Fibroblast of skin of back (primary cell): ENCODE data around the gene PHACTR3.
A peak's percentile ranks its signal among the peaks of the same experiment; 100 is the strongest.

Experiments
- DNase-seq: peaks from one replicate; pipeline ENCODE4 v3.0.0-alpha.2; 2013

PHACTR3 gene

GRCh38 chr20:59820204-59821041 lies 216.1 kb downstream of the PHACTR3 start:
- no peak for DNase-seq

- no peak for DNase-seq
Observed at GRCh38 chr20:59821201-59821600, 216.9 kb downstream of the PHACTR3 start.

DNA sequence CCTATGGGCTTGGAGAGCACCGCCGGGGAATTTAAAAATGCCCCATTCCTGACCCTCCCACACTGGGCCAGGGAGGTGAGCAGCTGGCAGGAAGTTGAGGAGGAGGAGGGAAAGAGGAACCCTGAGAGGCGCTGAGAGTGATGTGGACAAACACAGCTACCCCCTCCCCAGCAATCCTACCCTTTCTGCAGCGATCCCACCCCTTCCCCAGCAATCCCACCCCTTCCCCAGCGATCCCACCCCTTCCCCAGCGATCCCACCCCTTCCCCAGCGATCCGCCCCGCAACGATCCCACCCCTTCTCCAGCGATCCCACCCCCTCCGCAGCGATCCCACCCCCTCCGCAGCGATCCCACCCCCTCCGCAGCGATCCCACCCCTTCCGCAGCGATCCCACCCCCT lies 217.4 kb downstream of the PHACTR3 start:
- no peak for DNase-seq

DNA sequence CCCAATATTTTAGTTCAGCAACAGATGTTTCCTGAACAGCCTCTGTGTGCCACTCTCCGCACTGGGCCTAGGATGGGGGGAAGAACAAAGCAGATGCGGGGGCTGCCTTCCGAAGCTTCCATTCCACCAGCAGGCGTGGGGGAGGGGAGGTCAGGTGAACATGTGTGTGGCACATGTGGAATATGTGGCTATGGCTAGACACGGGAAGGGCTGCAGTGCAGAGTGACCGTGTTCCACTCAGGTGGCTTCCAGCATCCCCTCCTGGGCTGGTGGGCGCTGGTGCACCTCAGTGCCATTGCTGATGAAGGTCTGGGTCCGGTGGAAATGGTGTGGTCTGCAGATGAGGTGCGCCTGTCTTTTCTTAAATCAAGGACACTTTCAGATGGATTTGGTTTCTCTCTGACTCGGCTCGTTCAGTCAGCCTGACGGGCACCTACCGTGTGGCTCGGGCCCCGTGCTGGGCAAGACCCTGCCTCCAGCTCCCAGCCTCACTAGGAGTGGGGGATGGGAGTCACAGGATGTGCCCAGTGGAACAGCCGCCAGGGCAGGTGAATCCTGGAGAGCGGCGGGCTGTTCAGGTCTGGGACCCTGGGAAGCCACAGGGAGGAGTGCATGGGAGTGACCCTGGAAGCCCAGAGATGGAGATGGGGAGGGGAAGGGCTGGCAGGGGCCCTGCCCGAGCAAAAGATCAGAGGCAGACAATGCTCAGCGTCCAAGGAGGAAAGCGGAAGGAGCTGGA lies 218.1 kb downstream of the PHACTR3 start:
- no peak for DNase-seq

- no peak for DNase-seq
Observed at GRCh38 chr20:59823030-59823423, 218.7 kb downstream of the PHACTR3 start.

GRCh38 chr20:59823491-59824259 lies 219.3 kb downstream of the PHACTR3 start:
- no peak for DNase-seq

DNA sequence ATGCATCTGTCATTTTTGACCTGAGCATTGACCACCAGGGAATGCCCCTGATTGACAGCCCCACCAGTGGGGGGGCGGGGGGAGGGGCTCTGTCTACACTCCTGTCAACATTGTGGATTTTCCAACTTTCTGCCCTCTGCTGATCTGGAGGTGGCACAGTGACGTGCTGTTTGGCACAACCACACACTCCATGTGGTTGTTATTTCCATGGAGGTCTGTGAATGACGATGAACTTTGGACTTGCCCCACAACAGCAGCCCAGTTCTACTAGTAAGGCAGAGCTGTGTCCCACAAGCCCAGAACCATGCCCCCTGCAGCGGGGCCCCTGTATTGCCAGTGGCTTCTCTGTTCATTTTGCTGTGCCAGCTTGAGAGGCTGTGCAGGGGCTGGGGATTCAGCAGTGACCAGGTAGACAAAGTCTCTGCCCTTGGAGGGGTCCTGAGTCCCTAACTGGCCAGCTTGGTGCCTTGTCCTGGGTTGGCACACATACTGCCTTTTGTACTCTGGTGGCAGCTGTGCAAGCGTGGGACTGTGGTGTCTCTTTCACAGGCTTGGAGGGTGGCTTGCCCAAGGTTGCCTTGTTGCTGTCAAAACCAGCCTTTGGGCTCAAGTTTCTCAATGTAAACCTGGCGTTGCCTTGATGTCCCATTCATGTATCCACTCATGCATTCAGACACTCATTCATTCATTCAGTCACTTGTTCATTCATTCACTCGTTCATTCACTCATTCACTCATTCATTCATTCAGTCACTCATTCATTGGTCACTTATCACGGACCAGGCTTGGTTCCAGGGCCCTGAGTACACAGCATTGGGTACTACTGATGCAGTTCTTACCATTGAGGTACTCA lies 220.6 kb downstream of the PHACTR3 start:
- no peak for DNase-seq

DNA sequence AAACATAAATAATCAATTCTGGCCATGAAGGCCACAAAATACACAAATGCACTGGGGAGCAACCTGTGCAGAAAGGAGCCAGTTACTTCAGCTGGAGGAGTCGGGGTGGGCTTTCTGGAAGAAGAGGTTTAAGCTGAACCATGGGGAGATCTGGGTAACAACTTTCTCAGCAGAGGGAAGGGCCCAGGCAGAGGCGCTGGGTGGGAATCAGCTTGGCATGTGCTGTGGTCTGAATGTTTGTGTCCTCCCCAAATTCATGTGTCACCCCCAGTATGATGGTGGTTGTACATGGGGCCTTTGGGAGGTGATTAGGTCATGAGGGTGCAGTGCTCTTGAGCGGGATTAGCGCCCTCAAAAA lies 221.2 kb downstream of the PHACTR3 start:
- DNase-seq, result no peak

- DNase-seq, result no peak
Observed at GRCh38 chr20:59825944-59826759, 221.8 kb downstream of the PHACTR3 start.

GRCh38 chr20:59827138-59828056 lies 223.1 kb downstream of the PHACTR3 start:
- DNase-seq, result no peak

DNA sequence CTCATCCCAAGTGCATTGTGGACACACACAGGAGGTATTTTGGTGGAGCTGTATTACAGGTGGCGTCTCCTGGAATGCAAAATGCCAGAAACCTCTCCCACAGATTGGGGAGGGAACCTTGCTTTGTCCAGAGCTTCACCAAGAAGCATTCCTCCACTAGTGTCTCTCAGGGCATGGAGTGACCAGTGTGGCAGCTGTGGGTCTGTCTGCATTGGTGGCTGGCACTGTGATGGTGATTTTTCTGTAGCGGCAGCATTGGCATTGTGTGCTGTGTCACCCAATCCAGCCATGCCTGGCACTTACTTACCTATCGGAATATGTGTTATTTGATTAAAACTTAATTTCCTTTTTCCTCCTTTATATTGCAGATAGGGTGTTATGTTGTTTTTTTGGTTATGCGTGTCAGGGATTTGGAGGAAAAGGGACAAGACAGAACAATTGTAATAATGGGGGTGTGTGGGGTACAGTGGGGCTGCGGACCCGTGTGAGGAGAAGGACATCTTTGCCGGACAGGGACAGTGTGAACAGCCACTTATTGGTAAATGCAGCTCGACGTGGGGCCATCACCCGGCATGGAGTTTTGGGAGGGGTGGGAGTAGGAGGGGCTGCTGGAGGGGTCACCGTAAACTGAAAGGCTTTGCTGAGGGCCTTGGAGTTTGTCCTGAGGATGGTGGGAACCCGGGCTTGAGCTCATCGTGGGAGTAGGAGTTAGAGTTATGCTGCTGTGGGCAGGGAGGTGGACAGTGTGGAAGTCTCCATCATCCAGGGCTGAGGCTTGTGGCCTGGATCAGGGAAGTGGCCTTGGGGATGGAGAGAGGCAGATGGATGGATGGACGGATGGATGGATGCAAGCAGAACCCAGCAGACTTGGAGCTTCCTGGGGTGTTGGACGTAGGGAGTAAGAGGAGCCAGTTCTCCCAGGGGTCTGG lies 224.0 kb downstream of the PHACTR3 start:
- DNase-seq, result no peak

- DNase-seq, result peak; percentile 26
Observed at GRCh38 chr20:59829054-59829785, 224.9 kb downstream of the PHACTR3 start.

DNA sequence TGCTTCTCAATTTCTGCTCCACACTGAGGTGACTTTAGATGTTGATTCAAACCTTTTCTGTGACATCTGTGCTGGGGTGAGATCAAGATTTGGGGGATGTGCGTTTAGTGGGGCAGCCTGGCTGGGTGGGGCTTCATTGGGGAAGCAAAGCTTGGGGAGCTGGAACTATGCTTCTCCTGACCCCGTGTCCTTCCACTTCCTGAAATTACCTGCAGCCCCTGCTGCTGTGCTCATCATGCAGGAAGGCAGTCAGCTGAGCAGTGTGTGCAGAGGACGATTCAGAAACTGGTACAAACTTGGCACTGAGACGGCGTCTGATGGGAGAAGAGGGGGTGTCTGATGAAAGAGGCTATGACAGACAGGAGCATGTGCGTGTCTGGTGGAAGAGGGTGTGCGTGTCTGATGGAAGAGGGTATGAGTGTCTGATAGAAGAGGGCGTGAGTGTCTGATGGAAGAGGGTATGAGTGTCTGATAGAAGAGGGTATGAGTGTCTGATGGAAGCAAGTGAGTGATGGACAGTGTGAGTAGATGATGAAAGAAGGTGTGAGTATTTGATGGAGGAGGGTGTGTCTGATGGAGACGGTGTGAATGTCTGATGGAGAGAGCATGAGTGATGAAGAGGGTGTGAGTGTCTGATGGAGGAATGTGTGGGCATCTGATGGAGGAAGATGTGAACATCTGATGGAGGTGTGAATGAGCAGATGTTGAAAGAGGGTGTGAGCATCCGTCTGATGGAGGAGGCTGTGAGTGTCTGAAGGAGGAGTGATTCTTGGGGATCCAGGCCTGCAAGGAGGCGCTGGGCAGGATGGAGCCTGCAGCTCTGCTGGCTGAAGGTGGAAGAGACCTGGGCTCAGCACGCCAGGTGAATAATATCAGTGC lies 225.7 kb downstream of the PHACTR3 start:
- no peak for DNase-seq

- DNase-seq, result no peak
Observed at GRCh38 chr20:59830665-59831023, 226.3 kb downstream of the PHACTR3 start.

- no peak for DNase-seq
Observed at GRCh38 chr20:59831024-59831915, 226.9 kb downstream of the PHACTR3 start.

- DNase-seq, result no peak
Observed at GRCh38 chr20:59831916-59832270, 227.6 kb downstream of the PHACTR3 start.
